ENCODE results near the gene SLC2A4. TPM values are rescaled to one million over a fixed set of nuclear protein-coding genes. Genes with fewer than 3 reads are reported as not detected.

Gene SLC2A4
- total RNA-seq, 1 donor from 2014 or later = 0.38 TPM

- Histone ChIP-seq H3K4me3 (ENCODE audit: low read depth, low read length) (no peak overlapping the region), H3K36me3 (ENCODE audit: control insufficient read depth, insufficient read depth, low read length) (peaks cover 5% of the 10 kb centered on the region), H3K27me3 (ENCODE audit: control insufficient read depth, insufficient read depth, low read length) (no peaks in the 10 kb centered on the region)
- no peak for DNase-seq (ENCODE audit: low read depth)
- TF ChIP-seq CTCF (IDR thresholded peaks at IDR 0.05; ENCODE audit: insufficient read depth, low read length, poor library complexity, severe bottlenecking) = peak; percentile 91
These were observed 42.4 kb downstream of the SLC2A4 start for GRCh38 chr17:7323731-7324437.

GRCh38 chr17:7324438-7324779 lies 42.9 kb downstream of the SLC2A4 start:
- DNase-seq (ENCODE audit: low read depth) = no peak
- no peaks in the 10 kb centered on the region for H3K27me3 ChIP-seq (ENCODE audit: control insufficient read depth, insufficient read depth, low read length)
- TF ChIP-seq CTCF (IDR thresholded peaks at IDR 0.05; ENCODE audit: insufficient read depth, low read length, poor library complexity, severe bottlenecking) = no peak
- peaks cover 5% of the 10 kb centered on the region for H3K36me3 ChIP-seq (ENCODE audit: control insufficient read depth, insufficient read depth, low read length)
- H3K4me3 ChIP-seq (ENCODE audit: low read depth, low read length) = no peak overlapping the region

GRCh38 chr17:7325031-7325528 lies 43.6 kb downstream of the SLC2A4 start:
- peaks cover 5% of the 10 kb centered on the region for H3K36me3 ChIP-seq (ENCODE audit: control insufficient read depth, insufficient read depth, low read length)
- no peak for DNase-seq (ENCODE audit: low read depth)
- TF ChIP-seq CTCF (IDR thresholded peaks at IDR 0.05; ENCODE audit: insufficient read depth, low read length, poor library complexity, severe bottlenecking) = no peak
- H3K4me3 ChIP-seq (ENCODE audit: low read depth, low read length) = no peak overlapping the region
- H3K27me3 ChIP-seq (ENCODE audit: control insufficient read depth, insufficient read depth, low read length) = no peaks in the 10 kb centered on the region

- no peak for DNase-seq (ENCODE audit: low read depth)
- Histone ChIP-seq H3K27me3 (ENCODE audit: control insufficient read depth, insufficient read depth, low read length) (no peaks in the 10 kb centered on the region), H3K36me3 (ENCODE audit: control insufficient read depth, insufficient read depth, low read length) (peaks cover 4% of the 10 kb centered on the region), H3K4me3 (ENCODE audit: low read depth, low read length) (no peak overlapping the region)
- no peak for TF ChIP-seq CTCF (IDR thresholded peaks at IDR 0.05; ENCODE audit: insufficient read depth, low read length, poor library complexity, severe bottlenecking)
These were observed 44.7 kb downstream of the SLC2A4 start for GRCh38 chr17:7326186-7326585.

- Histone ChIP-seq H3K27me3 (ENCODE audit: control insufficient read depth, insufficient read depth, low read length) (no peaks in the 10 kb centered on the region), H3K36me3 (ENCODE audit: control insufficient read depth, insufficient read depth, low read length) (peaks cover 4% of the 10 kb centered on the region), H3K4me3 (ENCODE audit: low read depth, low read length) (no peak overlapping the region)
- no peak for DNase-seq (ENCODE audit: low read depth)
- TF ChIP-seq CTCF (IDR thresholded peaks at IDR 0.05; ENCODE audit: insufficient read depth, low read length, poor library complexity, severe bottlenecking) = no peak
These were observed 45.5 kb downstream of the SLC2A4 start for GRCh38 chr17:7327056-7327455.

GRCh38 chr17:7327501-7327900 lies 46.0 kb downstream of the SLC2A4 start:
- no peak for DNase-seq (ENCODE audit: low read depth)
- TF ChIP-seq CTCF (IDR thresholded peaks at IDR 0.05; ENCODE audit: insufficient read depth, low read length, poor library complexity, severe bottlenecking) = no peak
- H3K36me3 ChIP-seq (ENCODE audit: control insufficient read depth, insufficient read depth, low read length) = peaks cover 4% of the 10 kb centered on the region
- H3K4me3 ChIP-seq (ENCODE audit: low read depth, low read length) = no peak overlapping the region
- H3K27me3 ChIP-seq (ENCODE audit: control insufficient read depth, insufficient read depth, low read length) = no peaks in the 10 kb centered on the region

All from kidney epithelial cell (primary cell).